Muscle of leg (tissue), 9 donors: ENCODE data around the gene EDRF1. TPM values are rescaled to one million over a fixed set of nuclear protein-coding genes. Genes with fewer than 3 reads are reported as not detected.

ENCODE experiments used
- polyA plus RNA-seq, 8 donors: library from polyadenylated mRNA; unstranded; fragments of 120-200 nt; gene quantifications; one replicate each; pipeline versions ENCODE4 v1.2.1 to v1.2.3, GENCODE V29; 2013; ENCODE audit warnings: inconsistent platforms in 1 of 8, low replicate concordance in 1 of 8; ENCODE audit not compliant: insufficient read length in 8 of 8, insufficient read depth in 1 of 8
- total RNA-seq: library from RNA; stranded (reverse); fragments of 120-200 nt; gene quantifications from one replicate; pipeline ENCODE4 v1.2.4, GENCODE V29; 2013

The EDRF1 gene
- total and polyA plus RNA-seq, 9 donors: 15.7 to 27.7 (median 19.9) TPM

Other genes with a start within 250 kb of the EDRF1 start
- not detected for gene TEX36, start 36.5 kb upstream of the EDRF1 start, total RNA-seq
- gene TEX36, start 36.5 kb upstream of the EDRF1 start, polyA plus RNA-seq: under 1 TPM in 1 of 8 donors, not detected in 7; 0.50 TPM
- gene MMP21, start 56.1 kb downstream of the EDRF1 start, total RNA-seq: 0.18 TPM
- gene MMP21, start 56.1 kb downstream of the EDRF1 start, polyA plus RNA-seq: 1 to 10 TPM in 1 of 8 donors, under 1 TPM in 7; 0.20 to 1.3 (median 0.31) TPM
- 60.1 TPM for gene UROS, start 103.5 kb downstream of the EDRF1 start, total RNA-seq
- 10 to 100 TPM; 45.2 to 64.4 (median 53.4) TPM for gene UROS, start 103.5 kb downstream of the EDRF1 start, polyA plus RNA-seq
- gene BCCIP, start 103.8 kb downstream of the EDRF1 start, total RNA-seq: 42.5 TPM
- 10 to 100 TPM; 59.9 to 67.2 (median 62.3) TPM for gene BCCIP, start 103.8 kb downstream of the EDRF1 start, polyA plus RNA-seq
- gene DHX32, start 161.6 kb downstream of the EDRF1 start, total RNA-seq: 22.0 TPM
- gene DHX32, start 161.6 kb downstream of the EDRF1 start, polyA plus RNA-seq: 10 to 100 TPM; 17.0 to 21.8 (median 17.9) TPM
- gene FANK1, start 176.9 kb downstream of the EDRF1 start, total RNA-seq: 0.80 TPM
- gene FANK1, start 176.9 kb downstream of the EDRF1 start, polyA plus RNA-seq: 1 to 10 TPM in 2 of 8 donors, under 1 TPM in 6; 0.36 to 1.6 (median 0.61) TPM